Umbilical cord (tissue), 2 donors: ENCODE data around the gene ARHGDIB. TPM values are rescaled to one million over a fixed set of nuclear protein-coding genes. Genes with fewer than 3 reads are reported as not detected.
A peak's percentile ranks its signal among the peaks of the same experiment; 100 is the strongest.

Experiments
- DNase-seq: peaks from one replicate; pipeline ENCODE4 v3.0.0-alpha.2; 2015; ENCODE audit warnings: low spot score
- total RNA-seq: library from RNA; depleted of rRNA; stranded (reverse); fragments of >200 nt; gene quantifications from one replicate; pipeline ENCODE4 v1.2.3, GENCODE V29; 2014; ENCODE audit warnings: low replicate concordance; ENCODE audit not compliant: insufficient read depth

The ARHGDIB gene
- total RNA-seq, 1 donor from 2014 or later: 60.2 TPM

DNA sequence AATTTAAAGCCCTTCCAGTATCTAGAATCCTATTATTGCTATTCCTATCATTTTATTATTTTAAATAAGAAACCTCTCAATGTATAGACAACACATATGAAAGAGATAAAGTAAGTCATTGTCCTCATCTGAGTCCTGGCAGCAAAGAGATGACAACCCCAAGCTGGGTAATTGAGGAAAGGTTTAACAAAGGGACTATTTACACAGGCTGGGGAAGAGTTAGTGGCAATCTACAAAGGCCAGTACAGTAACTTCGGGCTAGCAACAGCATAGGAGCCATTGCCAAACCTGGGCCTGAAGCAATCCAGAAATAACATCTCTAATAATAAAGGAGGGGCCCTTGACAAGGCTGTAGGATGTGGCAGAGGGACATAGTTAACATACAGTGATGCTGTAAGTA, 22.6 kb upstream of the ARHGDIB start:
- no peak for DNase-seq

DNA sequence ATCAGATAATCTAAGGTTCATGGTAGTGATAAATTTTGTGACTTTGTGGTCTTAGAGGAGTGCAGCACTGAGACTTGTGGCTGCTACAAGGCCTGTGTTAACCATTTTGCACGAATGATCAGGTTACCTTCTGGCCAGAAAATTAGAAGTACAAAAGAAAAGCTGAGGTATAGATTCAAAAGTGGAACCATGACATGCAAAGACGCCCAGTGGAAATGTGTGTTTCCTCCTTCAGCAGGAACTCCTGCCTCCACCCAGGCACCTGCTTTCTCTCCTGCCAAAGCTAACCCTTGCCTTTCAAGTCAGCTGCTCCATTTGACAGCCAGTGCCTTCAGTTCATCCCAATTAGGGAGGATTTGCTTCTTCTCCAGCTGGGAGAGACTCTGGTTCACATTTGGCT, 21.6 kb upstream of the ARHGDIB start:
- no peak for DNase-seq

DNA sequence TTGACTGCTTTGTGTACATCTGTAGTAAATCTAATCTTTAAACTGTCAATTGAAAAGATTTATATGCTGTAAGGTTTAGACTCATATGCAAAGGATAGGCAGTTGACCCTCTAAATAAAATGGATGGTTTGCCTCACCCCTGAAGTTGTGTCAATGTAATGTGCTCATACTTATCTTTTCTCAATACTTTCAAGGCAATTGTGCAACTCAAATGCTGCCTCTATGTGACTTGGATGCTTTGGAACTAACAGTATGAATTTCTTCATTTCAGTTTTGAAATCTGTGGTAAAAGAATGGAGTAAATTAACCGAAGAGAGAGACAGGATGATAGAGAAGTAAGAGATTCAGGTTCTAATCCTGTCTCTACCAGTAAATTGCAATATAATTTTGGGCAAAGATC, 21.2 kb upstream of the ARHGDIB start:
- DNase-seq: no peak

DNA sequence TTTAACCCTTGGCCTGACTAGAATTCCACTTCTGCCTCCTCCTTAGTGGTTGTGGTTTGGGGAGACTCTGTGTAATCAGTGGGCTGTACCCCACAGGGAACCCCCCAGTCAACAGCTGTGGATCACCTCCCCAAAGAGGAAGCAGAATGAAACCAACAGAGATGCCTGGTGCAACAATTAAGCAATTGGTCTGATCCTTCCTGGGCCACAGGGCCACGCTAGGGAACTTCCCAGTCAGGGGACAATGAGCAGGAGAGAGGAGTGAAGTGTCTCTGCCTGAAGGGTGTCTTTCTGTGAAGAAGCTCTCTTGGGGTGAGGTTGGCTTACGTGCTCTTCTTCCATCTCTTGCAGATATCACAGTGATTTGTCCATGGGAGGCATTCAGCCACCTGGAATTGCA, 19.6 kb upstream of the ARHGDIB start:
- DNase-seq: no peak

DNA sequence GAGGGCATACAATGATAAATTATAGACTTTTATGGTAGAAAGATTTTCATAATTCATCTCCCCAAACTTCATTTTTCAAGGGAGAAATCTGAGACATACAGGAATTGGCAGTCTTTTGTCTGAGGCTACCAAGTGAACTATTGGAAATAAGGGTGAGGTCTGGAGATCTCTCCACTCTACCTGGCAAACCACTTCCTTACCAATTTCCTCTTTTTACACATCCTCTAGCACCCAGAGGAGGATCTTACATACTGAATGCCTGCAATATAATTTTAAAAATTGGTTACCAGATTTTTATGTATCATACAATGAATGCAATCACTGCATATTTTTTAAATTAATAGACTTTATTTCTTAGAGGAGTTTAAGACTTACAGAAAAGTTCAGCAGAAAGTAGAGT, 18.1 kb upstream of the ARHGDIB start:
- DNase-seq: no peak

DNA sequence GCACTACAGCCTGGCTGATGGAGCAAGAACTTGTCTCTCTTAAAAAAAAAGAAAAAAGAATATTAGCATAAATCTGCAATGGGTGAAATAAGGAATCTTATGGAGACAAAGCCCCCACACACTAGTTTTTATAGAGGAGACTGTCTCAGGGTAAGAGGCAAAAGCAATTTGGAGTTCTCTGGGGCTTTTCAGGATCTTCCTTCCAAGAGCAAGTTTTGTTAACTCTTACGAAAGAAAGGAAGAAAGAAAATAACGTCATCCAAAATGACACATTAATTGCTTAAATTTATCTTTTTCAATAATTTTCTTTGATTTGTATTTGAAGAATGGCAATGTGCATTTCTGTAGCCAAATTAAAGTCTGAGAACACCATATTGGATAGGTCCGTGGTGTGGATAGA, 15.3 kb upstream of the ARHGDIB start:
- DNase-seq: no peak

DNA sequence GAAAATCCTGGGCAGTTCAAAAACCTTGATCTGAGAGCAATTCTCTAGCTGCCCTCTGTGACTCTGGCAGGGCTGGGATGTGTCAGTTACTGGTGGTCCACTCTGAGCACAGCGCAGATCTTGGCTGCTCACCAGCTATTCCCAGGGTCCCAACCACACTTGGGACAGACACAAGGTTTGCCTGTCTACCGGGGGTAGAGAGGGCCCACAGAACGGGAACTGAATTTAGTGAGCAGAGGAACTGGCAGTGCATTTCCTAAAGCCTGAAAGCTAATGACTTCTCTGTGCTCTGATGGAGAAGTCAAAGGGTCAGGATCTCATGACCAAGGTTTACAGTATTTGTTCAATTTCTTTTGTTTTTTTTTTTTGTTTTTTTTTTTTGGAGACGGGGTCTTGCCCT, 14.1 kb upstream of the ARHGDIB start:
- DNase-seq: no peak

DNA sequence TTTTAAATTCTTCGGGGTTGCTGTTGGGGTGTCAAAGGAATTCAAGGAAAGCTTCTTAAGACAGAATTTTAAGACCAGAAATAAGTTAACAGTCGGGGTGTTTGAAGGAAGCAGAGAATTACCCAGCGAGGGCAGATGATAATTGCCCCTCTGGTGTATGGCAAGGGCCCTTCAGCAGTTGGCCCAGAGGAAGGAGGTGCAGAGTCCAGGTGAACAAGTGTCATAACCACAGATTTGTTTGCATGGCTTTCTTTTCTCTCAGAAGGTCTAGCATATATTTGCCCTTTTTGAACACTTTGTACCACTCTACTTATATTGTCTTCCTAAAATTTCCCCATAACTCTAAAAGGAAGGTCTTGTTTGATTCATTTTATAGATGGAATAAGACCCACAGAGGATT, 13.2 kb upstream of the ARHGDIB start:
- no peak for DNase-seq

DNA sequence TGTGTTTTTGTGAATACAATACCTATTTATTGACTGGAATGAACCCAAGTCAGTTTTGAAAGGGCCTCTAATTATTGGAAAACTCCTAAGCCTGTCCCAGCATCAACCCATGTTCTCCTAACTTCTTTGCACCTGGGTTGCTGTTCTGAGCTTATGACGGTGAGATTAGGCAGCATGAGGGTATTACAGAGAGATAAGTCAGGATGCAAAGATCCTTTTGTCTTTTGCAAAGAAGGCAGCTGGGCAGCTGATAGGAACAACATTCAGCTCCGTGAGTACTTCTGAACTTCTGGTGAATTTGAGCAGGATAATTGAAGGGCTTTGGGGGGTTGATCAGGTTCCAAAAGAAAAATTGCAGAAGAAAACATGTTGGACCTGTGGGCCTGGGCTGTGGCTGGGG, 11.4 kb upstream of the ARHGDIB start, which contains the start of gene PDE6H:
TSS of gene PDE6H (plus strand) at position 227 of the 400 bp plus-strand sequence. CDS start 4,971 bp downstream, outside the sequence.
- DNase-seq: no peak

DNA sequence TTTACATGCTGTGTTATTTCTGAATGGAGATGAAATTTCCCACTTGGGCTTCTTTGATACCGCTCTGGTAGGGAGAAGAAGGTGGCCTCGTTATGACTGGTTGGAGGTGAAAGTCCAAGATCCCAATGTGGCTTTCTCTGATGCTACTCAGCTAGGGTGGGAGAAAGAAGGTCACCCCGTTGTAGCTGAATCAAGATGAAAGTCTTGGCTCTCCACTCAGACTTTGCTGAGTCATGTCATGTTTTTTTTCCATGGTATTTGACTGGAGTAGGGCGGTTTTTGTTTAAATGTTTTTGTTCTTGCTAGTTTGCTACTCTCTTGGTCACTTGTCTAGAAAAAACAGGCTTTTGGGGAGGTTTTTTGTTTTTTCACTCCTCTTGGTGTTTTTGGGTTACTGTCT, 9.1 kb upstream of the ARHGDIB start:
- no peak for DNase-seq

DNA sequence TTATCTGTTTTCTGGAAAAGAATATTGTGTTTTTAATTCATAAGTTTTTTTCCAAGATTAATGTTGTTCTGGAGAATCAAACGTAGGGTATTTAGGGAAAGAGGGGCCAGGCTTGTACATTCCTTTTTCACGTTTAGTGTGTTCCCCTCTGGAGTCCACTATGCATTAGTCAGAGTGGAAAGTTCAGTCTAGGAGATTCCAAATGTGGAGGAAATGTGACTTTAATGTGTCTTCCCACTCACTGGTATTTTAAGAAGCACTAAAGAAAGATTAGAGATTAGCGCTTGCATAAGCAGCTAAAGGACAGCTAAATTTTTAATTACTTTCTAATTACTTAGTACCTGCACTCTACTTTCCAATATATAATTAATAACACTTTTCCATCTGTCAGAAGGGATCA, 7.1 kb upstream of the ARHGDIB start:
- no peak for DNase-seq

DNA sequence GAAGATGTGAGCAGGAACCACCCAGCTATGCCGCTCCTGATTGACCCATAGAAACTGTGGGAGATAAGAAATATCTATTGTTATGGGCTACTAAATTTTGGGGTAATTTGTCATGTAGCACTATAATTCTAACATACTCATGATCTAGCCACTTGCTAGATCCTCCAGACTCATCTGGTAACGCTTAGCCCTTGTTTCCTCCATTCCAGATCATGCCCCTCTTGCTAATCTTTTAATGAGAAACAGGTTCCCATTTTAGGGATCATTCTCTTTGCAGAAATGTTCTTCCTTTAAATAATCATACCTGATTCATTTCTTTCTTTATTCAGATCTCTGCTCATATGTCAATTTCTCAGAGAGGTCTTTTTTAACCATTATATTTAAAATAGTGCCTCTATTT, 3.8 kb upstream of the ARHGDIB start:
- DNase-seq: no peak

DNA sequence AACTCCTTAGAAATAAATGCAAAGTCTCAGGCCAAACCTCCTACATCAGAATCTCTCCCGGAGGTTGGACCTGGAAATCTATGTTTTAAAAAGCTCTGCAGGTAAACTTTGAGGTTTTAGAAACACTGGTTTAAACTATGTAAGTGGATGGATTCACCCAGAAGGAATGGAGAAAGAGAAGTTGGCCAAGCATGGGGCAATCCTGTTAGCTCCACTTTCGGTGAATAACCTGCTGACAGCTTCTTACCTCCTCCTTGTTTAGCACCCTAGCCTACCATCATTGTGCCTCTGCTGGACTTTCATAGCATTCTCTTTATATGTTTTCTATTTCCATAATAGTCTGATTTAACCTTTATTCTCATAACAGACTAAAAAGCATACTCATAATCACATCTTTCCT, 3.0 kb upstream of the ARHGDIB start:
- no peak for DNase-seq

DNA sequence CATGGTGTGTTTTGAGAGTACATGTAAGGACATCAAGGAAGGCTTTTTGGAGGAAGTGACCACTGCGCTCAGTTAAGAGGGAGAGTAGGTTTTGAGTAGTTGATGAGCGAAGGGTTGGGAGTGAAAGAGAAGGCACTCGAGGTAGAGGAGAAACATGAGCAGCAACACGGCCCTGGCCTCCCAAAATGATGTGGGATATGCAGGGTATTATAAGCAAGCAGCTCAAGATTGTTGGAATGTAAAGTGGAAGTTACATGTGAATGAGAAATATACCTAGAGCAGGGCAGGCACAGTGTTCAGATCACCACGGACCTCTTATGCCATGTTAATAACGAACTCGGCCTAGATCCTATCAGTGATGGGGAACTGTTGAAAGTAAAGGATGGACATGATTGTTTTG, 2.1 kb upstream of the ARHGDIB start:
- DNase-seq: no peak

DNA sequence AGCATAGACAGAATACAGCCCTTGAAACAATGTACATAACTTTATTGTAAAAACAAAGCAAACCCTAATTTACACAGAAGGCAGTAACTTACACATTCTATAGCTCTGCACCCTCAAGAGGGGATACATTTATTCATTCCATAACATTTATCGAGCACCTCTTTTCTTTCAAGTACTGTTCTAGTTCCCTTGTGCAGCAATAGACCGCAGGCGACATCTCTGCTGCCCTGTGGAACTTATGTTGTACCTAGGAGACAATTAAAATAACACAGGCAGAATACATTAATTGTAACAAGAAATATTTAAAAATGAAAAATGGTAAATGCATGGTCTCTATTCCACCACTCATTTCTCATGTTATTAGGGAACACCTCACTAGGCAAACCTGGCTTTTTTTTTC, 1.4 kb upstream of the ARHGDIB start:
- no peak for DNase-seq

DNA sequence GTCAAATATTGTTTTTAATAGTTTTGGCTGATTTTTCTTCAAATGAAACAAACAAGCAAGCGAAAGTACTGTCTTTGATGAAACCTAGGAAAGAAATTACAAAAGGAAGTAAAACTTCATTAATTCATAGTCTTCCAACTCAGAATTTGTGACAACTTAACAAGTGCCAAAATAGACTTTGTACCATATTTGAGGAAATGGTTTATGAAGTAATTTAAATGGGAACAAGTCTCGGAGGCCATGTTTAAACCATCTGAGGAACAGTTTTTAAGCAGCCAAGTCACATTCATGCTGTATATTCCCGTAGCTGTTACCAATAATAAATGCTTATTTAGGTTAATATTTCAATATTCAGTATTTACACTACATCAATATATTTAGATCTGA, 745 bp upstream of the ARHGDIB start:
- DNase-seq: no peak

DNA sequence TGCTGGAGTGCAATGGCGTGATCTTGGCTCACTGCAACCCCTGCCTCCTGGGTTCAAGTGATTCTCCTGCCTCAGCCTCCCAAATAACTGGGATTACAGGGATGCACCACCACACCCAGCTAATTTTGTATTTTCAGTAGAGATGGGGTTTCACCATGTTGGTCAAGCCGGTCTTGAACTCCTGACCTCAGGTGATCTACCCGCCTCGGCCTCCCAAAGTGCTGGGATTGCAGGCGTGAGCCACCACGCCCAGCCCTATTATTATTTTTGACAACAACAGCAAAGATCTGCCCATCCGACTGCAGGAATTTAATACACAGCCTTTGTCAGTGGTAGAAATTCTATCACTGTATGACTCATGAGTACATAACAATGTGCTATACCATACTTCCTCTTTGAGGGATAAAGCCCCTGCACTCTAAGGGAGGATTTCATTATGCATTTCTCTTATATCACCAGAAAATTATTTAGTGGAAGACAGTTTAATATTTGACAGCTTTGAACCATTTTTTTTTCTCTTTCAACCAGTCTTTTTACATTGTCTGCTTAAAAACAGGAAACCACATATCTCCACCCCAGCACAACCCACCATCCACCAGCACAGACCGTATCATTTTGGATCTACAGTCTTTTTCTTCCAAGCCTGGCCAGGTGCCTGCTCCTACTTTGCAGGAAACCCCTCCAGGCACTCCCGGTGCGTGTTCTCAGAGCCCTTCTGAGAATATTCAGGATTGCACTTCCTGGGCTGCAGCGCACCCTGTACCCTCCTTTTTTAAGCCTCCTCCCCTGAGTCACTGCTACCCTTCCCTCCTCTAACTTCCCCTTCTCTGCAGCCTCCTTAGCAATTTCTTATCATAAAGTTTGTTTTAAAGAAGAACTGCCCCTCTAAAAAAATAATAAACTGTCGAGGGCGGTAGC, 594 bp downstream of the ARHGDIB start:
- peak; percentile 51 for DNase-seq

DNA sequence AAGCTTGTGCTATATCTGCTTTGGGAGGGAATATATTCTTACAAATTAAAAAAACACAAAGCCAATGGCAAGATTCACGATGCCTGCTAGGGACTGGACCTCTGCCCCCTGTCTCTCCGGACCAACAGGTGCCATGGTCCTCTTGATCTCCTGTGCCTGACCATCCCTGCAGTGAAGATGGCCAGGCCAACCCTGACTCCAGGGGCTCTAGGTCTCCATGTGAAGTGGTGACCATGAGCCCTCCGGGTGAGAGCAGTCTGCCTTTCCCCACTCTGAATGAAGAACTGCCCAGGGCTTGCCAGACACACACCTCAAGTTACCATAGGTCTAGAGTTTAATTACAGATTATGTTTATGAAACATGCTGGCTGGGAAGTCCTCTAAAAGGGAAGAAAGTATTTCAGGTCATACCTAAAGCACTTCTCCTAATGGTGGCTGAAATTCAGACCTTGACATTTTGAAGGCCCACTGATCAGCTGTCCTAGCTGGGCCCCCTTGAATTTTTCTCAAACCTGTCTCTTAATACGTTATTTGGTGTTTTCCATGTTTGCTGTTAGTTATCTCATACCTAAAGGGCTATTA, 1.4 kb downstream of the ARHGDIB start:
- no peak for DNase-seq

DNA sequence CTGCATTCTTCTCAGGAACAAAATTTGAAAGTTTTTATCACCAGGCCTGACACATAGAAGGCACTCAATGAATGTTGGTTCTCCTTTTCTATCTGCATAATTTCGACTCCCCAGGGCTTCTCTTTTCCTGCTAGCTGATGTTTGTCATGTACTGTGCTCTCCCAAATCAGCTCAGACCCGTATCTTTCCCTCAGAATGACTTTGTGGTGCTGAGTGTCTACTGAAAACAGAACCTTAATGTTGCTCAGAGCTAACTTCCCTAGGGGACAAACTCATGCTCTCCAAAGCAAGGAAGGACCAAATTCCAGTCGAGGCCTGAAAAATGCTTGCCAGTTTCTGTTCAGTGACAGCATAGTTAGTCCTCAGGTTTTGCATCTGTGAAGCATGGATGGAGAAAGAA, 1.9 kb downstream of the ARHGDIB start:
- DNase-seq: no peak

DNA sequence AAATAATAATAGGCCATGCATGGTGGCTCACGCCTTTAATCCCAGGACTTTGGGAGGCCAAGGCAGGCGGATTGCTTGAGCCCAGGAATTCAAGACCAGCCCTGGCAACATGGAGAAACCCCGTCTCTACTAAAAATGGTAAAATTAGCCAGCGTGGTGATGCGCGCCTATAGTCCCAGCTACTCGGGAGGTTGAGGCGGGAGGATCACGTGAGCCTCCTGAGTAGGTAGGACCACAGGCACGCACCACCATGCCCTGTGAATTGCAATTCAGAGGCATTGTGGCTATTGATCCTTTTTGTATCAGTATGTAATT, 2.3 kb downstream of the ARHGDIB start:
- DNase-seq: no peak

DNA sequence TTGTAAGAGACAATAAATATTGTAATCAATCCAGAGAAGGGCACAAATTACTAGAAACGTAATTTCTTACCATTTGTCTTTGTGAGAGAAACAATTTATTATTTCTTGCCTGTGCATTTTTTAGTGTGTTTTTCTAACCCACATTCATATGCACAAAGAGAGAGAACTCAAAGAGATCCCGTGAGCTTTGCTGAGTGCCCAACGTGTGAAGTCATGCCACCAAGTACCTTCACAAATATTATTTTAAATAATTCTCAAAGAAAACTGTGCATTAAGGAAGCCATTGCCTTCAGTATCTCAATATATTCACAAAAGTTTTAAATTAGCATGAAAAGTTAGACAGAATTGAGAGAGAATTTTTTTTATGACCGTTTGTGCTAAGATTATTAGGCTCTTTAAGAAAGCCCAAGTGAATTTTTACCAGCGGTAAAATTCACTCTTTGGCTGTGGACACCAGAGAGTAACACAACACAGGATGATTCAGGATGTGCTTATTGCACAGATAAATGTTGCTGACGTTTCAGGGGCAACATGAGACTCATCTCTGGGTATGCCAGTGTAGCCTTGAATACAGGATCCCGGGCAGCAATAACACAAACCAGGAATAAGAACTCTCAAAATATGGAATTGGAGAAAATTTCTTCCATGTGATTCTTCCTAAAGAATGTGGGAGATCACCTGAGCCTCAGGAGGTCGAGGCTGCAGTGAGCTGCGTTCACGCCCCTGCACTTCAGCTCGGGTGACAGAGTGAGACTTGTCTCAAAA, 2.9 kb downstream of the ARHGDIB start:
- DNase-seq: peak; percentile 52

DNA sequence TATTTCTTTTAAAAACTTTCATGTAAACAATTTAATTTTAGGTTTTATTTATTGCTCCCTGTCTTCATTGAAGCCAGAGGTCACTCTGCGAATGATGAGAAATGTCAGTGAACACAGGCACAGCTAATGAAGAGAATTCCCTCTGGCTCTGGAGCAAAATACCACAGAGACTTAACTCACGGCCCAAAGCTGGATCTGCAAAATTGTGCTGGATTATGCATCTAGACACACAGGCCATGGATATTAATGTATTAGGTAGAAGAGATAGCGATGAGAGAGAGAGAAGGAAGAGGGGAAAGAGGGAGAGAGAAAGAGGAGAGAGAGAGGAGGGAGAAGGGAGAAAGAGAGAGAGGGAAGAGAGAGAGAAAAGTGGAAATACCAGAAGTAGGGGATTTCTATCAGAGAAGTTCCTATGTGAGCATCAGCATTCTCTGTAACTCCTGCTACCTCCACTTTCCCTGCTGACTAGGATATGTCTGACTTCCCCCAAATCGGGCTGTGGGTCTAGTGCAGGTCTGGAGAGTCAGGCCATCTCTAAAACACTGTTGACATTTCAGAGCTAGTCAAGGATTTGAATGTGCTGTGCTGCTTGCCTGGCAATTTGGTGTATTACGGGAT, 3.7 kb downstream of the ARHGDIB start:
- DNase-seq: peak; percentile 92
